Measurements from ENCODE around the gene DIP2C.
"Not testable (repeated sequence)": the region's sequence is repeated elsewhere in the genome, so short reads cannot be mapped to it uniquely, and the experiment has no call there.

DIP2C gene

DNA sequence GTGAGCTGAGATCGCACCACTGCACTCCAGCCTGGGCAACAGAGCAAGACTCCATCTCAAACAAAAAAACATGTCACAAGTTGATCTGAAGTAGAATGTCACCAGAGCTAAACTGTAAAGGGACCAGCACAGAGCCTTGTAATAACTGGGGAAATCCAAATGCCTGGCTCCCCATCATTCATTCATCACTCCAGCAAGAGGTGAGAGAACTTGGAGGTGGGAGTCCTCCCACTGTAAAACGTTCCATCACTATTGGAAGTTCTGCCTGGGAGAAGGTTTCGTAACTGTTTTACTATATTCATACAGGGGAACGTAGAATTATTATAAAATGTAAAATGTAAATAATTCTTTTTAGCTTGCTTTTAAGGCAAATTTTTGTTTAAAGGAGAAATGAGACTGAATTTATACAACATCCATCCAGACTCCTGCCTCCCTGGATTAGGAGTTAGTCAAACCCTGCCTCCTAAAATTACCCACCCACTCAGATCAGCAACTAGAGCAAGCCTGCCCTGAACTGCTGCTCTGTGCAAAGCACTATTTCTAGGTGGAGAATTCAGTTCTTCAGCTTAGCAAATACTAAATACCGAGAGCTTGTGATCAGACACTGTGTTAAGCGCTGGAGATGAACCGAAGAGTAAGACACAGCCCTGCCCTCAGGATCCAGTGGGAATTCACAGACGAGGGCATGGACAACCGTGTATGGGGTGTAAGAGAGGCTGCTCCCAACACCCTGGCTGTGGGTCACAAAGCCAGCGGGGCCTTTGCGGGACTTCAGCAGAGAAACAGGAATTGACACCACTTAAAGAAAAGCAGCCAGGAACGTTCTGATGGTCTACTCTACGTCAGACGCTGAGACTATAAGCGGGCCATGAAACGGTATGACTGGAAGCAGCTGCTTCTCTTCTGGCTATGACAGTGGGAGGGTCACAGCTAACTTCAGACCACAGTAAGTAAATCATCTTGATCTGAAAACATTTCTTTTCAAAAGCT is 345.9 kb downstream of the DIP2C start:
- no peak for DNase-seq

DNA sequence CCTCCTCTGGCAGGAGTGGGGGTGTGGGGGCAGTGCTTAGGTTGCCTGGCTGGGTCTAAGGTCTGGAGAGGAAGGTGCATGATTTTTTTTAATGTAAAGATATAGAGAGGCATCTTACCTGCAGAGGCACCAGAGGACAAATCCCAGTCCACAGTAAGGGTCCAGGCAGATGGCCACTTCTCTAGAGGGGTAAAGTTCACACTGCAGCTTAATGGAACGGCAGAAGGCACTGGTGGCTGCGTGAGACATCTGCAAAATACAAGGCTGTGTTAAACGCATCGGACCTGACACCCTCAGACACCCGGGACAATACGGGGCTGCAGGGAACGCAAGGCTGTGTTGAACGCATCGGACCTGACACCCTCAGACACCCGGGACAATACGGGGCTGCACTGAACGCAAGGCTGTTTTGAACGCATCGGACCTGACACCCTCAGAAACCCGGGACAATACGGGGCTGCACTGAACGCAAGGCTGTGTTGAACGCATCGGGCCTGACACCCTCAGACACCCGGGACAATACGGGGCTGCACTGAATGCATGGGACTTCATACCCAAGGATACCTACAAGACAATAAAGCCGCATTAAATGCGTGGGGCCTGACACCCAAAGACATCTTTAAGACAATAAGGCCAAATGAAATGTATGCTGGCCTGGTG is 348.3 kb downstream of the DIP2C start:
- no peak for DNase-seq

DNA sequence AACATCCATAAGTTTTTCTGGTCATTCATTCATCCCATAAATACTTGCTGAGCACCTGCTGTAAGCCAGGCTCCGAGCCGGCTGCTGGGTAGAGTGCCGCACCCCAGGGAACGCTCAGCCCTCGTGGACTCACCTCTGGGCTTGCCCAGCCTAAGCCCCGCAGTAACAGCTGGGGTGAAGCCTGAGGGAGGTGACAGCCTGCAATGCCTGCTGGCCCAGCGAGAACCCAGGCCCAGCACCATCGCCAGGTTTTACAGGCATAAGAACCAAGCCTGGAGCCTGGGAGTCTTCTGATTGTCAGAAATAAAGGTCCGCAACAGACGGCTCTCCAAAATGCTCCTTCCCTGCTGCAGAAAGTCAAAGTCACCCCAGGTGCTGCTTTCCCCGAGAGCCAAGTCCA is 348.8 kb downstream of the DIP2C start:
- no peak for DNase-seq

DNA sequence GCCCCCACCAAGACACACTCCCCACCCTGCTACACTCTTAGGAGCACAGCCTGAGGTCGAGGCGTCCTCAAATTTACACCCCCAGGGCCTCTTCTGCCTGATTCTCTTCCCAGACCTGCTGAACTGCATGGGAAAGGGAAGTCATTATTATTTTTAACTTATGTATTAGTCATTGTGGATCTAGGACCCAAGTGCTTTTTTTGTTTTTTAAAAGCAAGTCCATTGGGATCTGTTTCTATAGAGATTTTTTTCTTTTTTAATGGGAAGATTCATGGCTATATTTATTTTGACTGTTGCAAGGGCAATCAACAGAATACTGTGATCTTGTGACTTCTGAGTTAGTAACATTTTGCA is 350.5 kb downstream of the DIP2C start:
- no peak for DNase-seq

DNA sequence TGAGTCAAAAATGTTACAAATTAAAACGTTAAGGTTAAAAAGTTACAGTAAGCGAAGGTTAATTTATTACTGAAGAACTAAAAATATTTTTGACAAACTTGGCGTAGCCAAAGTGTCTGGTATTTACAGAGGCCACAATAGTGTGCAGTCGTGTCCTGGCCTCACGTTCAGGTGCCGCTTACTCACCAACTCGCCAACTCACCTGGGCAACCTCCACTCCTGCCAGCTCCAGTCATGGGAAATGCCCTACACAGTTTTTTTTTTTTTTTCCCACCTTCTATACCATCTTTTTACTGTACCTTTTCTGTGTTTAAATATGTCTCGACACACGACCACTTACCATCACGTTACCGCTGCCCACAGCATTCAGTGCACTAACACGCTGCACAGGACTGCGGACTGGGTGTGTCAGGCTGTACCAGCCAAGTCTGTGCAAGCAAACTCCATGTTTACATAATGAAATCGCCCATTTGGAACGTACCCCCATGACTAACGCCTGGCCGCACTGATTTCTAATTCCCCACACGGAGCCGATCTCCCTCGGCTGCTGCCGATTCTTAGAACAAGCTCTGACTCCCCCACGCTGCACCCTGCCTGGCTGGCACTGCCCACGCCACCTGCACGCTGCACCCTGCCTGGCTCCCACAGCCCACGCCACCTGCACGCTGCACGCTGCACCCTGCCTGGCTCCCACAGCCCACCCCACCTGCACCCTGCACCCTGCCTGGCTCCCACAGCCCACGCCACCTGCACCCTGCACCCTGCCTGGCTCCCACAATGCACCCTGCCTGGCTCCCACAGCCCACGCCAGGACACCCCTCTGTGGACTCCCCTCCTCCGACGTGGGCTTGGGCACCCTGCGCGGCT is 351.1 kb downstream of the DIP2C start:
- no peak for DNase-seq

DNA sequence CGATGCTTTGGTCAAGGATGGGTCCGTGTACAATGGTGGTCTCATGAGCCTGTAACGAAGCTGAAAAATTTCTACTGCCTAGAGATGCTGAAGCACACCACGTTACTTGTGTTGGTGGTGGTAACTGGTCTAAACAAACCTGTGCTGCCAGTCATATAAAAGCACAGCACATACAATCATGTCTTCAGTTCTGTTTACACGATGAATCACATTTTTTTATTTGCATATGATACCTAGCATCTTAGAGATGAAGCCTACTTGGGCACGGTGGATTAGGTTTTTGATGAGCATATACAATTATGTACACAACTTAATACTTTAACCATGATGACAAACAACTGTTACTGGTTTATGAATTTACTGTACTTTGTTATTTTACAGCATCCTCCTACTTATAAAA is 353.2 kb downstream of the DIP2C start:
- no peak for DNase-seq

DNA sequence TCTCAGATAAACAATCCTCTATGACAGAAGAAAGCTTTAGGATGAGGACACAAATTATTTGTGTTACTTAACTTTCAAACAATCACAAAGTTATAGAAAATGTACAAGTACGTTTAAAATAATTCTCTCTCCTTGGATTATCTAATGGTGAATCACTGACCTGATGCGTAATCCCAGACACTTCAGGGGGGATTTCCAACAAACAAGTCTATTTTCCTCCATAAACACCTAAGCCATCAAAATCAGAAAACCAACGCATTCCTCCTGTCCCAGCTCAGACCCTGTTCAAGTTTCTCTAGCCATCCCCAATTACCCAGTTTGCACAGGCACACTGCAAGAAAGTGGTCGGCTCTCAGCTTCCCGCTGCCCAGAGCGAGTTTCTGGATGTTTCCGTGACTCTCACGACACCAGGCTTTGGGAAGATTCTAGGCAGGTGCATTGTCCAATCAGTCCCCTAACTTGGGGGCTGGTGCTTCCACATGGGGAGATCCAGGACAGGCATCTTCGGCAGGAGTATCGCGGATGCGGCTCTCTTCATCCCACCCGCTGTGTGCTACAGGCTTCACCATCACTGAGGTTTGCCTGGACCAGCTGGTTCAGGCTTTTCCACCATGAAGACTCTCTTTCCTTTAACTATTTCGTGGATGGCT is 354.2 kb downstream of the DIP2C start:
- no peak for DNase-seq

DNA sequence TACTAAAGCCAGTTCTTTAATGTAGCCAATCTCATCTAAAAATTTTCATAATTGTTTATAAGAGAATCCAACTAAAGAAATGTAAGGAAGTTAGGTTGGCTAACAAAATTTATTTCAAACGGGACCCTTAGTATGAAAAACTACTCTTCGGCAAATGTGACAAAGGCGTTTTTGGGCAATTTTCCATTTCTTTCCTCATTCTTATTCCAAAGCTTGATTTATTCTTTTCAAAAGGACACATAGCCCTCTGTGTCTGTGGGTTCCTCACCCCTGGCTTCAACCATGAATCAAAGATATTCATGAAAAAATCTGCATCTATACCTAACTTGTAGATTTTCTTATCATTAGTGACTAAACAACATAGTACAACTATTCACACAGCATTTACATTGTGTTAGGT is 358.3 kb downstream of the DIP2C start:
- no peak for DNase-seq

DNA sequence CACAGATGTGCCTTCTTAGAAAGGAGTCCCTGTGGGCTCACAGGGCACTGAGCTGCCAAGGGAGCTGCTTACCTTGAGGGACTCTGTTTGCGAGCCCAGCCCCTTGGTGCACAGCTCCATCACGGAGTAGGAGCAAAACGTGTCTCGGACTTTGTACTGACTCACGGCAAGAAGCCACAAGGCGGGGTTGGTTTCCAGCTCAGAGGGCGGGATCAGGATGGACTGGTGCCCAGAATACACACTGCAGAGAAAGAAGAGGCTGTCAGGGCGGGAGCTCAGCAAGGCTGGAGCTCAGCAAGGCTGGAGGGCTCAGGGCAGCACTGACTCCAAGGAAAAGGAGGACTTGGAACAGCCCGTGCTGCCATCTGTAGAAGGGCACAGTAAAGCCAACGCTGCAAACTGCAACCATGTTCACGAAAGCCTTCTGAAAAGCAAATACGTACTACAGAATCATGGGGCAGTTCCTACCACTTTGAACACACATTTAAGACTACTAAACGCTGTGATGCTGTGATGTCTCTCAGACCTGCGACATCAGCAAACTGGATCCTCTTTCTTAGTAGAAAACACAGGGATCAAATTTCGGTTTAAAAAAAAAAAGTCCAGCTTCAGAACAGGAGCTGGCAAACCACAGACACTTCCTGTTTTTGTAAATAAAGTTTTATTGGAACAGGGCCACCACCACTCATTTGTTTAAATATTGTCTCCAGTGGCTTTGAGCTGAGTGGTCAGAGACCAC is 359.9 kb downstream of the DIP2C start:
- DNase-seq: peak in 1 of 5 experiments; percentile 65

DNA sequence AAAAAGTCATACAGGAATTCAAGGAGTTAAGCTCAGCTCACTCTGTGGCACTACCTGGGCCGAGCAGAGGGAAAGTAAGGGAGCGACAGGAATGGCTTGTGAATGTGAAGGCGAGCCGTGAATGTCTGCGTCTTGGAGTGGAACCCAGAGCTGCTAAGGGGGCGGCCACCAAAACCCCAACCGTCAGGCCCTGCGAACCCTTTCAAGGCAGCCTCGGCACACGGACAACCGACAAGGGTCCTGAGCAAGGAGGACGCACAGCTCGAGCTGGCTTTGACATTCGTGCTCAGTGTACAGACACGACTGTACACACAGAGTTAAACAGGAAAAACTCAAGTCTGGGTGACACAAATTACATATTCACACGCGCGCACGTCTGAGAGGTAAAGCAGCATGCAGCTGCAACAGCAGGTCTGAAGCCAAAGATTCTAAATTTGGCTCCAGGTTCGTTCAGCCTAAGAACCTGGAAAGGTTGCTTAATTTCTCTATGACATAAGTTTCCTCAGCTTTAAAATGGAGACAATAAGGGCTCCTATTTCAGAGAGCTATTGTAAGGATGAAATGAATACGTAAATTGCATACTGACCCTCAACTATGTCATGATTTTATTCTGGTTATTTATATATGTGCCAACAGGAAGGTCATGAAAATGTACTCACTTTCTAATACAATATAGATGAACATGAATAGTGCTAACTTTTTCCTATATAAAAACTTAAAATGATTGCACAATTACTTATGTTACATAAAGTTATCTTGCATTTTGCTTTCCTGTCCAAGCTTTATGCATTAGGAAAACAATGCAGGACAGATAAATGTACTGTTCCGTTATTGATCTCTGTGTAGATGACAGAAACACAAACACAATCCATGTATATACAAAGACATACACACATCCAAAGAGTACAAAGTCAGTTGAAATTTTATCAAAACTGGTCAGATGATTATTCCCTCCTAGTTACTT is 361.3 kb downstream of the DIP2C start:
- DNase-seq: no peak

DNA sequence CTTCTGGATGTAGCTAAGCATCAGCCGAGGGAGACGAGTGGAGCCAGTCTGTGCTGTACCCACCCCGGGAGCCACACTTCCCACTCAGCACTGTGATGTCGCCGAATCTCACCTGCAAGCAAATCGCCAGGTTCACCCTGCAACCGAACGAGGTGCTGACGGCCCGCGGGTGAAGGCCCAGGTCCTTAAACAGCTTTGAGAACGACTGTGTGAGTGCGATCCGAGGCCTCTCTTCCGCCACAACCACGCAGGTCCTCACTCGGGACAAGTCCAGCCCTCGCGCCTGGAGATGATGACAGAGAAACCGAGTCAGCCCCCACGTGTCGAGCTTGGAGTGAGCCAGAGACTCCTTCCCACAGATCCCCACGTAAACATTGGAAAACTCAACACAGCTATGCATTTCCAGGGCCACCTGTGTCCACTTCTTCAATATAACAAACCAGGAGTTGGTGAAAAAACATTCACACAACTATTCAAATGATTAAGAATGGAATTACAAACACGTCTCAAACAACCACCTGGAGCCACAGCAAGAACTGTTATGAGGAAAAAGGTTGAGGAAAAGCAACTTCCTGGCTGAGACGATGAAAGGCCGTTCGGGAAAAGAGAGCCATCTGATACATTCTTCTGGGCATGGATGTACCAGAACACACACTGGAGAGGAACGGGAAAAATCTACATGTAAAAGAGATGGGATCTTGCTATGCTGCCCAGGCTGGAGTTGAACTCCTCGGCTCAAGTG is 362.4 kb downstream of the DIP2C start:
- DNase-seq: no peak

DNA sequence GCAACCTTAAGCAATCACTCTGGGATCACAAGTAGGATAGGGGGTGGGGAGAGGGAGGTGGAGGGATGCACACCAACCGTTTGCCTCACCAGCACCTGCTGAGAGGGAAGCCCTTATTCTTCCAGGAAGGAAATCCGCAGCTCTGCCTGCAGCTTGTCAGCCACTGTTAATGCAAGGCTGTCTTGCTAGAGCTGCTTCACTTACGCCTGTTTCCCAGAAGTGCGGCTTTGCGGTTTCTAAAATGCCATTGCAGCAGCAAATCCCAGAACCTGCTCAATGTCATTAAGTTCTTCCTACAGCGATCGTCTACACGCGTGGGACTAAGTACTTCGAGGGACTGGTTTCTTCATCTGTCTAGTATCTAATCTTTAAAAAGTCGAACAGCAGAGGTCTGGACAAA is 363.1 kb downstream of the DIP2C start:
- no peak for DNase-seq

DNA sequence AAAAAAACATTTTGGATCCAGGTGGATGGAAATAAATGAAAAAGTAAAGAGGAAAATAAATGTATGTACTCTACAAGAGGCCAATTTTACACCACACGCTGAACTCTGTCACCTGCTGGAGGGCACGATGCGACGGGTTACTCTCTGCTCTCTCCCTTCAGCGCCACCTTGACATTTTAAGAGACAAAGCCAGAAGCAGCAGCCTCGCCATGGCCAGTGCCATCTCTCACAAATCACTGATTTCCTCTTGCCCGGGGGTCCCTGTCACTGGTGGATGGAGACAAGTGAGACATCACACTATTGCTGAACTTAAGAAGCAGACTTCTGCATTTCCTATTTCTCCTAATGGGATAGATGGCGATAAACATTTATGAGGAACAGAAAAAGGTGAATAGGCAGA is 364.2 kb downstream of the DIP2C start:
- DNase-seq: no peak

DNA sequence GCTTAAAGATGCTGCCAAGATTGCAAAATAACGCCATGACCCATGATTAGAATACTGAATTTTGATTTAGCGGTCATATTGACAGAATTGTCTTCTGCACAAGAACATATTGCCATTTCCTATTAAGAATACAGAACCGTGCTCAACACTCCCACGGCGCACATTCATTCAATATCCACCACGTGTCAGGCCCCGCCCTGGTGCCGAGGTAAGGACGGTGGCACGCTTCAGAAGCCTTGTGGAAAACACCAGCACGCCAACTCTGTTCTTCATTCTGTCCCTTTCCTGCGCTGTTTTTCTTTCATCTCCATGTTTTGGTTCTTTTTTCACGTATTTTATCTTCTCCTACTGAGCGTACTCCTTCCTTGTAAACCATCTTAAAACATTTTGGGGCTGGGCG is 364.9 kb downstream of the DIP2C start:
- DNase-seq: peak in 1 of 5 experiments; percentile 22

DNA sequence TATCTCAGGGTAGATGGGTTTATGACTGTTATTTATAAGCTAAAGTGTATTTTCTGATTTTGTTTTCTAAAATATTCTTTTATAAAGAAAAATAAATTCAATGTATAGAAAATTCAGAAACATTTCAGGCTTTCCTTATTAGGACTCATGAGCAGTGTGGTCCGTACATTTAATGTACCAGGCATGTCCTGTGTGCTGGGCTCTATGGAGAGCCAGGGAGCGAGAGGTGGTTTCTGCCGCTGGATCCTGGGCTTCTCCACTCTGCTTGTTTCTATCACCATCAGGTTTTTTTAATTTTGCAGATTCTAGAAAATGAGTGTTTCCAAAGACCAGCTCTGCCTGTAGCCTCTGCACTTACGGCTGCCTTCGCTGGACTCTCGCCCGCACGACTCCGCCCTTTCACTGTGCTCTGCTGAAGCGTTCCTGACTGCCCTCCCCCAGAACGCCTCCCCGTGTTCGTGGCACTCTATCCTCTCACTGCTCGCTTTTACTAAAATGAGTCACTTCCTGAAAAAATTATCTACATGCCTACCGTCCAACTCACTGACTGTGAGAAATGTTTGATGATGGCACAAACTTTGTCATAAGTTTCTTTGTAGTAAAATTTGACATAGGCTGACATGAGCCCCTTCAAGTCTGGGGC is 365.7 kb downstream of the DIP2C start:
- peak in 3 of 5 experiments; percentile 25 to 92 (median 32) for DNase-seq

DNA sequence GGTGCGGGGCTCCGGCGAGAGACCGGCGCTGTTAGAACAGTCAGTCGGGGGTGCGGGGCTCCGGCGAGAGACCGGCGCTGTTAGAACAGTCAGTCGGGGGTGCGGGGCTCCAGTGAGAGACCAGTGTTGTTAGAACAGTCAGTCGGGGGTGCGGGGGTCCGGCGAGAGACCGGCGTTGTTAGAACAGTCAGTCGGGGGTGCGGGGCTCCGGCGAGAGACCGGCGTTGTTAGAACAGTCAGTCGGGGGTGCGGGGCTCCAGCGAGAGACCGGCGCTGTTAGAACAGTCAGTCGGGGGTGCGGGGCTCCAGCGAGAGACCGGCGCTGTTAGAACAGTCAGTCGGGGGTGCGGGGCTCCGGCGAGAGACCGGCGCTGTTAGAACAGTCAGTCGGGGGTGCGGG is 366.4 kb downstream of the DIP2C start:
- DNase-seq: not testable (repeated sequence)

DNA sequence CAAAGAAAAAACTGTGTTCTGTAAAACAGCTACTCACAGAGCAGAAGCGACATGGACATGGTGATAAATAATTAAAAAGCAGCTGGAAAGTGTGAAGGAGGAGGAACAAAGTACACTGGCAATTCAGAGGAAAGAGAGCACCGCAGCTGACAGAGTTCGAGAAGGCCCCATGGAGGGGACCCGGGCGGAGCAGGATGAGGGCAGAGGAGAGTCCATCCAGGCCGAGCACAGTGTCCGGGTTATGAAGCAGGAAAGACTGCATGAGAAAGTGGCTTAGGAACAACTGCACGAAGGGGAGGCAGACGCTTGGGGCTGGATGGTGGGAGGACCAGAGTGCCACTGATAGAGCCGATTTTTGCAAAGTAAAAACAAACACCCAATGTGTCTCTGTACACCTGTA is 368.7 kb downstream of the DIP2C start:
- DNase-seq: no peak

DNA sequence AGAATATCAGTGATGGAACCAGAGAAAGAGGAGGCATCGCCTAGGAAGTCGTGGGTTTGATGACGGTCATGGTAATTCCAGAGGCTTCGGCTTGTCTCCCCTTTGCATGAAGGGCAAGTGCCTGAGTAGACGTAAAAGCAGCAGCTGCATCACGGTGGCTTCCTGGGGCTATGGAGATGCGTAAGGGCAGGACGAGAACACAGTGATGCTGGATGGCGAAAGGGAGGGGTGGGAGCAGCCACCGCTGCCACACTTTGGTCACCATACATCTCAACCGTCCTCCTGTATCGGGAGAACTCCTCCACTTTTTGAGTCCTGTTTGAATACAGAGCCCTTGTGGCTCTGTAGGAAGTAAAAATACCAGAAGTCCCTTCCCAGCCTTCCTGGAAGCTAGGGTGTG is 371.5 kb downstream of the DIP2C start:
- no peak for DNase-seq

DNA sequence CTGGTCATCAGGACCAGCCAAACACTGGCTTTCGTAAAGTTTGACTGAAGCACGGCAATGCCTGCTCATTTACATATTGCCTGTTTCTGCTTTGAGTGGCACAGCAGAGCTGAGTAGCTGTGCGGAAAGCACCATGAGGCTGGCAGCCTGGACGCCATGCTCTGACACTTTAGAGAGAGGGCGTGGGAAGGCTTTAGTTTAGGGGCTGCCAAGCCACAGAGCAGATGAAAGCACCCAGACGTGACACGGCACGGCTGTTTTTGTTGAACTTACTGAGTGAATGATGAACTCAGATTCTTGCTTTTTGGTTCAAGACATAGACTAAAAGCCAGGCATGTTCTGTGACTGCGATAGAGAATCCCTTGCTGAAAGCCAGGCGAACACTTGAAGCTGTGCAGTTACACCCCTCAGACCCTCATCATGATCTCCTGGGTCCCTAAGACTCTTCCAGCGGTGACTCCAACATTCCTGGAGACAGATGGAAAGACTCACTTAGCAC is 372.1 kb downstream of the DIP2C start:
- no peak for DNase-seq

Data from T-helper 2 cell (primary cell).